Fibroblast of mammary gland (primary cell): ENCODE data around the gene BBOX1.

ENCODE experiments used
- DNase-seq: peaks from one replicate; pipeline ENCODE4 v3.0.0-alpha.2; 2010; ENCODE audit warnings: low read depth
- H3K4me3 ChIP-seq: 2 replicates; pipeline ENCODE4 v1.5.1; 2011; ENCODE audit warnings: low read depth, mild to moderate bottlenecking, low read length, moderate library complexity; ENCODE audit not compliant: control insufficient read depth
- CTCF ChIP-seq: conservative IDR thresholded peaks from 2 replicates; pipeline ENCODE4 v1.5.1; 2011; ENCODE audit warnings: low read depth, low read length, inconsistent platforms; ENCODE audit not compliant: control insufficient read depth, insufficient read depth

BBOX1 gene

GRCh38 chr11:27081056-27081455, 40.4 kb downstream of the BBOX1 start:
- no peak for TF ChIP-seq CTCF
- DNase-seq, result peak; percentile 77
- H3K4me3 ChIP-seq, result no peak overlapping the region

GRCh38 chr11:27083241-27083640, 42.6 kb downstream of the BBOX1 start:
- no peak overlapping the region for H3K4me3 ChIP-seq
- TF ChIP-seq CTCF, result no peak
- DNase-seq, result no peak

GRCh38 chr11:27083782-27084181, 43.2 kb downstream of the BBOX1 start:
- no peak for DNase-seq
- H3K4me3 ChIP-seq, result no peak overlapping the region
- TF ChIP-seq CTCF, result no peak

GRCh38 chr11:27084518-27084917, 43.9 kb downstream of the BBOX1 start:
- H3K4me3 ChIP-seq, result no peak overlapping the region
- DNase-seq, result no peak
- no peak for TF ChIP-seq CTCF

GRCh38 chr11:27085111-27085510, 44.5 kb downstream of the BBOX1 start:
- no peak for DNase-seq
- no peak overlapping the region for H3K4me3 ChIP-seq
- no peak for TF ChIP-seq CTCF

GRCh38 chr11:27085605-27086004, 45.0 kb downstream of the BBOX1 start:
- no peak for DNase-seq
- H3K4me3 ChIP-seq, result no peak overlapping the region
- no peak for TF ChIP-seq CTCF

- TF ChIP-seq CTCF, result no peak
- no peak overlapping the region for H3K4me3 ChIP-seq
Measured at GRCh38 chr11:27087432-27087831, 46.8 kb downstream of the BBOX1 start.

More at GRCh38 chr11:27087432-27087831, 46.8 kb downstream of the BBOX1 start:
- no peak for DNase-seq
